ENCODE measurements around the gene GNAQ. TPM values are rescaled to one million over a fixed set of nuclear protein-coding genes. Genes with fewer than 3 reads are reported as not detected.

Gene GNAQ
- total and polyA plus RNA-seq, 5 donors from 2014 or later: 8.5 to 79.4 (median 17.4) TPM

DNA sequence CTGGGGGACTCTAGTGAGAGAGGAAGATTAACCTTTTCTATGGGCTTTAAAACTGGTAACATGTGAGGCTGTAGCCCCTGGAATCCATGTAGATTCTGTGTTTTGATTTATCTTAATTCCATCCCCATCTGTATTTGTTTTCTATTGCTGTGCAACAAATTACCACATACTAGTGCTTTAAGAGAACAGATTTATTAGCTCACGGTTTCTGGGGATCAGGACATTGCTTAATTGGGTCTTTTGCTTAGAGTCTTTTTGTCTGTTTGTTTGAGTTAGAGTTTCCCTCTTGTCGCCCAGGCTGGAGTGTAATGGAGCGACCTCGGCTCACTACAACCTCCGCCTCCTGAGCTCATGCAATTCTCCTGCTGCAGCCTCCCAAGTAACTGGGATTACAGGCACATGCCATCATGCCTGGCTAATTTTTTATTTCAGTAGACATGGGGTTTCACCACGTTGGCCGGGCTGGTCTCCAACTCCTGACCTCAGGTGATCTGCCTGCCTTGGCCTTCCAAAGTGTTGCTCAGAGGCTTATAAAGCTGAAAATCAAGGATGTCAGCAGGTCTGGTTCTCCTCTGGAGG lies 353.6 kb downstream of the GNAQ start:
- ATAC-seq (ENCODE audit: low read depth in 2 of 2): no peak
- H3K27ac Mint-ChIP-seq: no peak overlapping the region

DNA sequence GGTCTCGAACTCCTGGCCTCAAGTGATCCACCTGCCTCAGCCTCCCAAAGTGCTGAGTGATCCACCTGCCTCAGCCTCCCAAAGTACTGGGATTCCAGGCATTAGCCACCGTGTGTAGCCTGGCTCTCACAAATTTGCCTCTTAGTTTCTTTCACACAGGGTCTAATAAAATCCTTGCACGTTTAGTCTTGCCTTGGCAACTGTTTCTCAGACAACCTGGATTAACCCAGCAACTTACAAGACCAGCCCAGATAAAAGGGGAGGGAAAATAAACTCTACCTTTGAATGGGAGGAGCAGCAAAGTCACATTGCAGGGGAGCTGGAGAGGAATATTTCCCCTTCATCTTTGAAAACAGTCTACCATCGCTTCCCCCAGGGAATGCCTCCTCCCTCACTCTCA lies 354.2 kb downstream of the GNAQ start:
- Histone ChIP-seq H3K9me3 (ENCODE audit: control insufficient read depth in 2 of 2, low read length in 2 of 2) (no peaks in the 10 kb centered on the region), H3K36me3 (ENCODE audit: control insufficient read depth, insufficient read depth, low read length) (no peaks in the 10 kb centered on the region), H3K4me1 (ENCODE audit: control insufficient read depth, insufficient read depth, low read length, poor library complexity, severe bottlenecking) (no peaks in the 10 kb centered on the region), H3K27me3 (ENCODE audit: control insufficient read depth, insufficient read depth, low read length) (no peaks in the 10 kb centered on the region), H3K27ac (ENCODE audit: insufficient read depth, low read length, poor library complexity, severe bottlenecking) (no peak overlapping the region), H3K4me3 (ENCODE audit: low read depth, low read length) (no peak overlapping the region)
- H3K36me3 Mint-ChIP-seq: no peaks in the 10 kb centered on the region
- peaks cover 6% of the 10 kb centered on the region for H3K27me3 Mint-ChIP-seq
- H3K9me3 Mint-ChIP-seq: peaks cover 0 to 2% (median 0%) of the 10 kb centered on the region in 7 donors
- ATAC-seq (ENCODE audit: low read depth in 2 of 2) (no peak), DNase-seq (no peak)
- no peaks in the 10 kb centered on the region for H3K4me1 Mint-ChIP-seq
- no peak overlapping the region for H3K27ac Mint-ChIP-seq
- no peak overlapping the region for H3K4me3 Mint-ChIP-seq

More for the DNA sequence above, 353.6 kb downstream of the GNAQ start:
- Histone ChIP-seq H3K36me3 (ENCODE audit: control insufficient read depth, insufficient read depth, low read length) (no peaks in the 10 kb centered on the region), H3K4me1 (ENCODE audit: control insufficient read depth, insufficient read depth, low read length, poor library complexity, severe bottlenecking) (no peaks in the 10 kb centered on the region), H3K9me3 (ENCODE audit: control insufficient read depth in 2 of 2, low read length in 2 of 2) (no peaks in the 10 kb centered on the region), H3K27ac (ENCODE audit: insufficient read depth, low read length, poor library complexity, severe bottlenecking) (no peak overlapping the region), H3K4me3 (ENCODE audit: low read depth, low read length) (no peak overlapping the region), H3K27me3 (ENCODE audit: control insufficient read depth, insufficient read depth, low read length) (no peaks in the 10 kb centered on the region)
- peaks cover 9% of the 10 kb centered on the region for H3K27me3 Mint-ChIP-seq
- no peak overlapping the region for H3K4me3 Mint-ChIP-seq
- H3K36me3 Mint-ChIP-seq: no peaks in the 10 kb centered on the region
- no peak for DNase-seq
- no peaks in the 10 kb centered on the region for H3K4me1 Mint-ChIP-seq
- peaks cover 0 to 2% (median 0%) of the 10 kb centered on the region in 7 donors for H3K9me3 Mint-ChIP-seq

DNA sequence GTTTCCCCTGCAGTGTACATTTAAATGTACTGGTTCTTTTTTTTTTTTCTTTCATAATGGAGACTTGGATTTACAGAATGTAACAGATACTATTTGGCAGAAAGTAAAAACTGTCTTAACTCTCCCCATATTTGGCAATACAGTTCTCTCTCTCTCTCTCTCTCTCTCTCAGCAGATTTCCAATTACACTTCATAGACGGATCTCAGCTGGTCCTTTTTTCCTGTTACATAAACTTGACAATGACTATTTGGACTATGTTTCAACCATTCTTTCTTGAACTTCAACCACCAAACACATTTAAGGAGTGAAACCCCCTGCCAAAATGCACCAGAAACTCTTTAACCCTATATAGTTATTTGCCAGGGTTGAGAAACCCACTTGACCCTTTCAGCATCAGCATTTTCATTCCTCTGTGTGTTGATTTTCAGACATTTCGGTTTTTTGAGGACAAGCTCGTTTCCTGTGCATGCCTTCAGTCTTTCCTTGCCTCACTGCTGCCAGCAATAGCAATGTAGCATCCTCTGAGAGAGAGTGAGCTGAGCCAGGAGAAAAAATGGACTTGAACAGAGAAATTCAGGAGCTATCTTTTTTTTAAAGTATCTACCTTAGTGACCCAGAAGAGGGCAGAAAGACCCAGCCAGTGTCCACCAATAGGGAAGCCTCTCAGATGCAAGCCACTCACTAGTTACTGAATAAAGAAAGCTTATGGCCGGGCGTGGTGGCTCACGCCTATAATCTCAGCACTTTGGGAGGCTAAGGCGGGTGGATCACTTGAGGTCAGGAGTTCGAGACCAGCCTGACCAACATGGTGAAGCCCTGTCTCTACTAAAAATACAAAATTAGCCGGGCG lies 357.4 kb downstream of the GNAQ start:
- ATAC-seq (ENCODE audit: low read depth in 2 of 2): no peak
- DNase-seq: peak in 1 of 3 donors; percentile 2
- Histone ChIP-seq H3K4me3 (ENCODE audit: low read depth, low read length) (no peak overlapping the region), H3K36me3 (ENCODE audit: control insufficient read depth, insufficient read depth, low read length) (no peaks in the 10 kb centered on the region), H3K27ac (ENCODE audit: insufficient read depth, low read length, poor library complexity, severe bottlenecking) (no peak overlapping the region), H3K4me1 (ENCODE audit: control insufficient read depth, insufficient read depth, low read length, poor library complexity, severe bottlenecking) (no peaks in the 10 kb centered on the region), H3K27me3 (ENCODE audit: control insufficient read depth, insufficient read depth, low read length) (peaks cover 3% of the 10 kb centered on the region), H3K9me3 (ENCODE audit: control insufficient read depth in 2 of 2, low read length in 2 of 2) (no peaks in the 10 kb centered on the region)
- Mint-ChIP-seq H3K4me3 (no peak overlapping the region), H3K27ac (no peak overlapping the region), H3K9me3 (peaks cover 0 to 2% (median 0%) of the 10 kb centered on the region in 7 donors), H3K27me3 (peaks cover 7% of the 10 kb centered on the region), H3K4me1 (no peaks in the 10 kb centered on the region), H3K36me3 (no peaks in the 10 kb centered on the region)

DNA sequence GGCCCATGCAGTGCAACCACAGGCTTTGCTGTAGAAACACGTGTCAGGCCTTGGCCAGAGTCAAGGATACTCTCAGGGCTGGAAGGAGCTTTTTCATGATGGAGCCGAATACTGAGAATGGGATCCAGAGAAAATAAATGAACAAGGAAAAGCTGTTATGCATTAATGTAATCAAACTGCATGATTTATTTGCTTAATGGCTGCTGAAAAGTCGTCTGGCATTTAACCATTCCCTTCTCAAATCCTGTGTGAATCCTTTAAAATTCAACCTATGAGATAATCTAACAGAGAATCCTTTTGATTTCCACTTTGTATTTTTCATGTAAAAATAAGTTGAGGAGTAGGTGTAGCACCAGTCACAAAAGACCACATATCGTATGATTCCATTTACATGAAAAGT lies 359.4 kb downstream of the GNAQ start:
- Histone ChIP-seq H3K36me3 (ENCODE audit: control insufficient read depth, insufficient read depth, low read length) (no peaks in the 10 kb centered on the region), H3K27ac (ENCODE audit: insufficient read depth, low read length, poor library complexity, severe bottlenecking) (no peak overlapping the region), H3K27me3 (ENCODE audit: control insufficient read depth, insufficient read depth, low read length) (peaks cover 5% of the 10 kb centered on the region), H3K4me3 (ENCODE audit: low read depth, low read length) (no peak overlapping the region), H3K9me3 (ENCODE audit: control insufficient read depth in 2 of 2, low read length in 2 of 2) (no peaks in the 10 kb centered on the region), H3K4me1 (ENCODE audit: control insufficient read depth, insufficient read depth, low read length, poor library complexity, severe bottlenecking) (no peaks in the 10 kb centered on the region)
- DNase-seq (no peak), ATAC-seq (ENCODE audit: low read depth in 2 of 2) (no peak)
- Mint-ChIP-seq H3K9me3 (peaks cover 0 to 3% (median 0%) of the 10 kb centered on the region in 7 donors), H3K27ac (no peak overlapping the region), H3K27me3 (peaks cover 17% of the 10 kb centered on the region), H3K4me1 (no peaks in the 10 kb centered on the region), H3K4me3 (no peak overlapping the region), H3K36me3 (no peaks in the 10 kb centered on the region)

DNA sequence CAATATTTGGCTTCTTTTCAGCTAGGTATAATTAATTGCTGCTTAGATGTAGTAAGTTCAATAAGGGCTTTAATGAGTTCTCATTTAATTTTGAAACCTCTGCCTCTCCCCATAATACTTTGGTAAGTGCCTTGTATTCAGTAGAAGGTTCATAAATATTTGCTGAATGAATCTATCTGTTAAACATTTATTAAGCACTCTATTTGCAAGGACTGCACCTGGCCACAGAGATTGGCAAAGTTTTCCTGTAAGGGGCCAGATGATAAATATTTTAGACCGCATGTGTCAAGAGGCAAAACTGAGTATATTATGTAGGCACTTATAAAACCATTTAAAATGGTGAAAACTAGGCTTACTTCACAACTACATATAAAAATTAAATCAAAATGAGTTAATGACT lies 364.5 kb downstream of the GNAQ start:
- Histone ChIP-seq H3K4me3 (ENCODE audit: low read depth, low read length) (no peak overlapping the region), H3K27me3 (ENCODE audit: control insufficient read depth, insufficient read depth, low read length) (peaks cover 6% of the 10 kb centered on the region), H3K4me1 (ENCODE audit: control insufficient read depth, insufficient read depth, low read length, poor library complexity, severe bottlenecking) (no peaks in the 10 kb centered on the region), H3K27ac (ENCODE audit: insufficient read depth, low read length, poor library complexity, severe bottlenecking) (no peak overlapping the region), H3K36me3 (ENCODE audit: control insufficient read depth, insufficient read depth, low read length) (no peaks in the 10 kb centered on the region), H3K9me3 (ENCODE audit: control insufficient read depth in 2 of 2, low read length in 2 of 2) (no peaks in the 10 kb centered on the region)
- ATAC-seq (ENCODE audit: low read depth in 2 of 2) (no peak), DNase-seq (no peak)
- no peak overlapping the region for H3K27ac Mint-ChIP-seq
- no peak overlapping the region for H3K4me3 Mint-ChIP-seq
- peaks cover 0 to 3% (median 0%) of the 10 kb centered on the region in 4 donors for H3K4me1 Mint-ChIP-seq
- H3K27me3 Mint-ChIP-seq: peaks cover 43% of the 10 kb centered on the region
- no peaks in the 10 kb centered on the region for H3K36me3 Mint-ChIP-seq
- peaks cover 0 to 1% (median 0%) of the 10 kb centered on the region in 7 donors for H3K9me3 Mint-ChIP-seq

Other genes with a start within 250 kb of the GNAQ start
- gene CEP78, start 204.3 kb upstream of the GNAQ start, total RNA-seq: 39.8 TPM
- gene CEP78, start 204.3 kb upstream of the GNAQ start, polyA plus RNA-seq: 10 to 100 TPM; 24.9 to 43.6 (median 28.6) TPM

Measured in CD4-positive, CD25-positive, alpha-beta regulatory T cell (primary cell).